GM21619 (cell line): ENCODE results near the gene MON1A.

Experiments used
- ATAC-seq: cut with Tn5 transposase; IDR thresholded peaks from one replicate; pipeline ENCODE4 v1.9.1; 2021; ENCODE audit not compliant: unreplicated experiment

The MON1A gene

DNA sequence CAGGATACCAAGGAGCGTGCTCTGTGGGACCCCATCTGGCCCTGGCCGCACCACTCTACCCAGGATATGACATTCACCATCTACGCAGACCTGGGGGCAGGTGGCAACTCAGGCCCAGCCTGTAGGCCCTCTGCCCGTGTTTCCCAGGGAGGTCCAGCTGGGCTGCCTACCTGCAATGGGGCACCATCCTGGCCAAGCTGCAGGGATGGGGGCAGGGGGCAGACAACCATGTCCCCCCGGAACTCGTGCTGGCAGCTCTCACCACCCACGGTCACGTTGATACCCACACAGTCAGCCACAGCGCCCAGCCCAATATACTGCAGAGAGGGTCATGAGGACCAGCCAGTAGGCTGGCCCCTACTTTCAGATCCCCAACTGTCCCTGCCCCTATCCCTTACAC is 33.8 kb downstream of the MON1A start:
- no peak for ATAC-seq

DNA sequence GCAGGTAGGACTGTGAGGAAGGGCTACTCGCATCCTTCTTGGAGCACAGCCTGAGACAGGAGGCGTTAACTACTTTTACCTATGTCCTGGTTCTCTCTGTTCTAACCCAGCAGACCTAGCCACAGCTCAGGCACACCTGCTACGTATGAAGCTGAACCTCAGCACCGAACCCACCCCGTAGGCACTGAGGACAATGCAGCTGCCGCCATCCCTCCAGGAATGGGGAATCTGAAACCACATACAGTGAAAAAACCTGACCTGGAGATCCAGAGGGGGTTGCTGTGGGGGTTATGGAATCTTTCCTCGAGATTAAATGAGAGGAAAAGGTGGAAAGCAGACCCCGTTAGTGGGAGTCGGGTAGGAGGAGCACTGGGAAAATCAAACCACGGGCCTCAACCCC is 40.3 kb downstream of the MON1A start:
- ATAC-seq = no peak

DNA sequence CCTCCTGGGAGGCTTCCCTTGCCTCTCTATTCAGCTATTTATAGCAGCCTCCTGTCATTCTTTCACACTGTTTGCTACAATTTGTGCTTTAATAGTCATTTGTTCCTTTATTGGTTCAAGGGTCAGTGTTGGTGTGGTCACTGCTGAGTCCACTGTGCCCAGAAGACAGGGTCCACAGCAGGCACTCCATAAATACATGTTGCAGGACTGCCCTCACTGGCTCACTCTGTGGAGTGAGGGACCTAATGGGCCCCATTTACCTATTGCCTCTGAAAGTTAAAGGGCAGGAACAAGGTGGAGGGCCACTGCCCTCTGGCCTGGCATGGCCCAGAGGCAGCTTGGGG is 42.7 kb downstream of the MON1A start:
- ATAC-seq = no peak

DNA sequence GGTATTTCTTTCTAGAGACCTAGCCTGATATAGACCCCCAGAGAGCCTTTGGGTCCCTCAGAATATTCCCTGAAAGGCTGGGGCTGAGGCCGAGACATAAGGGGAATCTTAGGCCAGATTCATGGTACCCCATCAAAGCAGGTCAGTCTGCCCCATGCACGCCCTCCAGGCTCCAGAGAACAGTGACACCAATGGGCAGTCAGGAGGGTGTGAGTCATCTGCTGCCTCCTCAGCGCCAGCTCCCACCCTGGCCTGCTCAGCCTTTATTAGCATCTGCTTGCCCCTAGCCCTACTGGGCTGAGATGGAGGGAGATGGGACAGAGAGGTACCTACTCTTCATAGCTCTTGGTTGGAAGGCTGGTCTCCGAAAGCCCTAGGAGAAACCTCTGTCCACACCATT is 45.6 kb downstream of the MON1A start:
- ATAC-seq = no peak

DNA sequence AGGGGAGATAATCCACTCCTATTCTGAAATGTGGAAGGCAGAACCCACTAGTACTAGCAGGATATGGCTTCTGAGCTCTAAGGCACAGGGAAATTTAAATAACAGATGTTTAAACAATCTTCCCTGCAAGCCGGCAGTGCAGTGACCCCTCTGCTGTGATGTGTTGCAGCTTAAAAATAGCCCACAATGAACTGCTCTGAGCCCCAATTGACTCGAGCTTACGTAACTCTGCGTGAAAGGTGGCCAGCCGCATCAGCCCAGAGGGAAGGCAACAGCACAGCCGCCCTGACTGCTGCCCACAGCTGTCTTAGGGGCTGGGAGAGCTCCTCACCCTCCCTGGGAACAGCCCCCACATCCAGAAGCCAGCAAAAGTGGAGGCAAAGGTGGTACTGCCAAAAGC is 47.4 kb downstream of the MON1A start:
- no peak for ATAC-seq

GRCh38 chr3:49880581-49881315 is 48.9 kb downstream of the MON1A start:
- no peak for ATAC-seq

DNA sequence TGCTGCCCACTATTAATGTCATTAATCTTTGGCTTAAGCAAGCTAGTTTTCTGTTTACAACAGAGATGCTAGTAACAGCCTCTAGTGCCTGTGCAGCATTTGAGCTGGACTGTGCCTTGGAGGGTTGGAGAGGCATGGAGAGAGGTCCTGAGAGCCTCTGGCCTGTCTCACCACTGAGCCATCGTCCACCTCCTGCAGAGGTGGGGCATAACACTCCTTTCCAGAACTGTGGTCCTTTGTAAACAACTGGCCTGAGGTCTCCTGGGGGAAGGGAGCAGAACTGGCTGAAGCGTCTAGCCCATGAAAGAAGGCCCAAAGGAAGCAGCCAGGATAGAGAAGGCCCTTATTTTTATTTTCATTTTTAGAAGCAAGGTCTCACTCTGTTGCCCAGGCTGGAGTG is 49.9 kb downstream of the MON1A start:
- no peak for ATAC-seq

DNA sequence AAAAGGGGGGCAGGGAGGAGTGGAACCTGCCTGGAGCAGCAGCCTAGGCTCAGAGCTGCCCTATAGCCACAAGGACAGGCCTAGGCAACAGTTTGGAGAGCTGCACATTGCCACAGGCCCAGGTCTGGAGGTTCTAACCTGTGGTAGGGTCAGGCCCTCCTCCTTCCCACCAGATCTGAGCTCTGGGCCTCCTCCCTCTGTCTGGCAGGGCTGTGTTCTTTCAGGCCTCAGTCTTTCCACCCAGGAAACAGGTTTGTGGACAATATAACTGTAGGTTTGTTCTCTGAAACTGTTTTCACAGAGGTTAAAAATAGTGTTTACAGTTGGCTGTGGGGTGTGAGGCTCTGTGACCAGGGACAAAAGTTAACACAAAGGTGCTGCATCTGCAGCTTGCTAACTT is 50.9 kb downstream of the MON1A start:
- ATAC-seq = no peak

GRCh38 chr3:49877716-49878115 is 51.9 kb downstream of the MON1A start:
- ATAC-seq = no peak

GRCh38 chr3:49876567-49876966 is 53.0 kb downstream of the MON1A start:
- no peak for ATAC-seq

- ATAC-seq = no peak
Measured at GRCh38 chr3:49873623-49874022, 56.0 kb downstream of the MON1A start.

DNA sequence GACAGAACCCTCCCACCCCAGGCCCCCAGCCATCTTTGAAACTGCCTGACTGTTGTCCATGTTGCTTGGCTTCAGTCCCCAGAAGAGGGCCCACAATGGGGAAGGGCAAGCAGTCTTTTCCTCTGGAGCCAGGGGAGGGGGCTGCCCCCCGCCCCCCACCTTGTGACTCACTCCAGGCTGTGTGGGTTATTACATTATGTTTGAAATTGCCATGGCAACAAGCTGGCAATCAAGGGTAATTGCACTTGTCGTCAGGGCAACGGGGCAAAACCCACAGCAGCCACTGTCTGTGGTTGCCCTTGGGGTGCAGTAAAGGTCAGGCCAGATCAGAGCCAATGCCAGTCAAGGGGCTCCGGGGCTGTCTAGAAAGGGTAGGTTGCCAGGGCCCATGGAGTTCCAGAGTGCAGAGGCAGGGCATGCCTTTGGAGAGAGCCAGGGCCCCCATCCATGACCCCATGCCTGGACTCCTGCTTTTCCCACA is 56.8 kb downstream of the MON1A start:
- ATAC-seq = no peak

GRCh38 chr3:49871531-49872153 is 58.0 kb downstream of the MON1A start:
- ATAC-seq = no peak

- ATAC-seq = no peak
Measured at GRCh38 chr3:49869525-49870126, 60.0 kb downstream of the MON1A start, which contains the start of gene CAMKV. Gene CAMKV, minus strand, starts transcription at chr3:49869906. Its CDS starts 7,518 bp downstream, at chr3:49862388.

GRCh38 chr3:49868862-49869466 is 60.6 kb downstream of the MON1A start:
- ATAC-seq = no peak

GRCh38 chr3:49867871-49868321 is 61.7 kb downstream of the MON1A start:
- no peak for ATAC-seq

DNA sequence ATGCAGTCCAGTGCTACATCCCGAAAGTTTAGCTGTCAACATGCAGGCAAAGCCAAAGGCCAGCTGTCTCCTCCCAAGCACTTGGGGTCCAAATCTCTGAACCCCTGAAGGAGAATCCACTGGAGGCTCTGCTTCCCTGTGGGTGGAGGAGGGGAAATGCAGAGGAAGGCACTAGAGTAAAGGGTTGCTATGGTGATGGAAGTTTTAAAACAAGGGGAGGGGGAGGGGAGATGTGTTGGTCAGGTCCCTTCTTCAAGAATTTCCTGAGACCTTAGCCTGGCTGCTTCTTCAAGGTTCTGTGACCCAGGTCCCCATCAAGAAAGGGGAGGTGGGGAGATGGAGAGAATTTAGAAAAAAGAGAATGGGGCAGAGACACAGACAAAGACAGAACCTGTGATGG is 62.2 kb downstream of the MON1A start:
- ATAC-seq = no peak

DNA sequence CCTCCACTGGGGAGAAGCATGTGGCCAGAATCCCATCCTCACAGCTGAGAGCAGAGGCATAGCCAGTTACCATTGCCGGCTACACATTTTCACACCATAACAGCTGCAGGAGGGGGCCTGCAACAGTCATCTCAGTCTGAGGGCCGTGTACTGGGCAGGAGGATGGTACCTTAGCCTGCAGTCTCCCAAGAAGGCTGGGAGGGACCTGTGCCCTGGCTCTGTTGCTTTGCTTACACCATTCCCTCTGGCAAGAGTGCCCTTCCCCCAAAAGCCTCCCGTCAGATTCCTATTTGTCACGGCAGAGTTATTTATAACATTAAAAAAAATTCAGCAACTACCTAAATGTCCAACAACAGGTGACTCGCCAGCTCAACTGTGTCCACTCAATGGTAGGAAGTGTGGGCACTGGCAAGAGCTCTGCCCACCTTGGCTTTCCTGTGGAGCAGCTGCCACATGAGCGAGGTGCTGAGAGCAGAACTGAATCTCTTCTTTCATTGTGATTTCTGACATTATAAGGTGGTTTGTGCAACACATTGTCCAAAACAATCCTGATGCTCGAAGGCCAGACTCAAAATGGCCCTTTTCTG is 64.3 kb downstream of the MON1A start:
- no peak for ATAC-seq

DNA sequence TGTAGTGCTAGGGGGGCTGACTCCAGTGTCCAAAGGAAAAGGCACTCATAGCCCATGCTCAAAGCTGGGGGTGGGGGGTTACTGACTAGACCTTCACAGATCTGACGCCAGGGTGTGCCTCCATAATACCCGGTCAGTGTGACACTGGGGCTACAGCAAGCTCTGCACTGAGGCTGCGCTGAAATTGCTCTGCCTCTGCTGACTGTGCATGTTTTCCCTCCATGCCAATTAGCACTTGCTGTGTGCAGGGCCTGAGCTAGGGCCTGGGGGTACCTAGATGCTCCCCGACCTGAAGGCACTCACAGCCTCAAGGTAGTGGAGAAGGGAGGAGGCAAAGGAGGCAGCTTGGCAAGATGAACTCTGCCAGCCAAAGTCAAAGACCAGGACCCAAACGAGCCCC is 65.1 kb downstream of the MON1A start:
- ATAC-seq = no peak

DNA sequence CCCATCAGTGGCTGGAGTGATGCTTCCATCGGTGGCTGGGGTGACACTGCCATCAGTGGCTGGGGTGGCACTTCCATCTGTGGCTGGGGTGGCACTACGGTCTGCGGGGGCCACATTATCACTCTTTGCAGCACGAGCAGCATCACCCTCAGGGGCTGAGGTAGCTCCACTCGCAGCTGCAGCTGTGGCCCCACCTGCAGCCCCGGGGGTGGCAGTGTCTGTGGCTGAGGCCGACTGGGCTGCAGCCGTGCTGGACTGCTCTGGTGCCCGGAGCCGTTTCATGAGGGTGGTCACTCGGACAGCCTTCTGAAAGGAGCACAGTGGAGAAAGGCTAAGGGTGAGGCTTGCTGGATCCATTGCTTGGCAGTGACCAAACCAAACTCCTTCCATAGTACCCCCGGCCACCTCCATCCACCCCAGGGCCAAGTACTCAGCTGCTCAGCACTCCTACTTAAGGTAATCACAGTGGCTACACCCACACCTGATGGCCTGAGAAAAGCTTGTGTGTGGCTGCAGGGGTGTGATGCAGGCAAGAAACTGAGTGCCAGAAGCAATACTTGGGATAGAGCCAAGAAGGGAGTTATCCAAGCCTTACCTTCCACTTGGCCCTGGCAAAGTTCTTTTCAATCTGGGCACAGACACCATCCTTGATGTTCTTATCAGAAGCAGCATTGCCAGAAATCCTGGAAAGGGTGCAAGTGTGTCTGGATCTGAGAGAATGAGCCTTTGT is 69.9 kb downstream of the MON1A start:
- no peak for ATAC-seq
